SU-DHL-6 (cell line): ENCODE data around the gene DICER1.
A peak's percentile ranks its signal among the peaks of the same experiment; 100 is the strongest.

Experiments used
- H2AFZ ChIP-seq: fragments of 200-600 bp; sonication (generic); 2 replicates; pipeline ENCODE4 v1.6.1; 2014; ENCODE audit warnings: low read depth, mild to moderate bottlenecking, moderate library complexity, mixed read lengths, antibody characterized with exemption, low read length; ENCODE audit not compliant: severe bottlenecking
- H3F3A ChIP-seq: fragments of 200-600 bp; shearing (Covaris generic); 2 replicates; pipeline ENCODE4 v1.6.0; 2016; ENCODE audit warnings: antibody characterized with exemption, mild to moderate bottlenecking; ENCODE audit not compliant: insufficient read depth
- H3K27ac ChIP-seq: fragments of 200-600 bp; sonication (generic); 2 replicates; pipeline ENCODE4 v1.5.1; 2016; ENCODE audit warnings: low read depth, mild to moderate bottlenecking, low read length, moderate library complexity, mixed read lengths
- H3K27me3 ChIP-seq: fragments of 200-600 bp; sonication (generic), shearing (Covaris generic); 2 replicates; pipeline ENCODE4 v1.6.0; 2014; ENCODE audit warnings: mild to moderate bottlenecking, low read length
- H3K36me3 ChIP-seq: fragments of 200-600 bp; sonication (generic); 2 replicates; pipeline ENCODE4 v1.6.1; 2014; ENCODE audit warnings: mild to moderate bottlenecking, low read length, mixed read lengths
- H3K4me2 ChIP-seq: fragments of 300-600, 200-600 bp; shearing (Covaris generic), sonication (generic); 2 replicates; pipeline ENCODE4 v1.6.0; 2014; ENCODE audit warnings: low read length, low read depth, mild to moderate bottlenecking; ENCODE audit not compliant: poor library complexity, severe bottlenecking
- H3K4me3 ChIP-seq: fragments of 200-600 bp; sonication (generic); 2 replicates; pipeline ENCODE4 v1.5.1; 2014; ENCODE audit warnings: antibody characterized with exemption, low read length, mild to moderate bottlenecking, mixed read lengths; ENCODE audit not compliant: insufficient read depth, poor library complexity, severe bottlenecking
- H3K79me2 ChIP-seq: fragments of 200-600 bp; sonication (generic); 2 replicates; pipeline ENCODE4 v1.6.1; 2014; ENCODE audit warnings: mild to moderate bottlenecking, low read length, moderate library complexity; ENCODE audit not compliant: insufficient read depth
- H3K9ac ChIP-seq: fragments of 200-600 bp; sonication (generic); 2 replicates; pipeline ENCODE4 v1.7.0; 2014; ENCODE audit warnings: mild to moderate bottlenecking, low read length
- H3K9me2 ChIP-seq: fragments of 200-600 bp; sonication (generic); replicated peaks from 2 replicates; pipeline ENCODE4 v1.6.1; 2014; ENCODE audit warnings: low read length; ENCODE audit not compliant: insufficient read depth
- H3K9me3 ChIP-seq: fragments of 200-600 bp; sonication (generic); 2 replicates; pipeline ENCODE4 v1.6.1; 2014; ENCODE audit warnings: low read length, mixed read lengths; ENCODE audit not compliant: insufficient read depth
- H4K20me1 ChIP-seq: fragments of 200-600 bp; sonication (generic); 2 replicates; pipeline ENCODE4 v1.6.1; 2014; ENCODE audit warnings: low read depth, mild to moderate bottlenecking, antibody characterized with exemption, low read length, moderate library complexity, mixed read lengths
- CTCF ChIP-seq: fragments of 200-600 bp; sonication (generic); IDR thresholded peaks from one replicate; pipeline ENCODE4 v1.5.1; 2017; ENCODE audit warnings: antibody characterized with exemption, mild to moderate bottlenecking, low read length, moderate library complexity; ENCODE audit not compliant: insufficient read depth, poor library complexity, severe bottlenecking
- EZH2phosphoT487 ChIP-seq: fragments of 200-600 bp; sonication (generic), shearing (Covaris generic); conservative IDR thresholded peaks from 2 replicates; pipeline ENCODE4 v1.6.1; 2018; ENCODE audit warnings: mild to moderate bottlenecking, antibody characterized with exemption, low read length, moderate library complexity, mixed read lengths

Gene DICER1

GRCh38 chr14:95155045-95155444 lies 2.3 kb downstream of the DICER1 start:
- Histone ChIP-seq H3K9me2 (no peaks in the 10 kb centered on the region), H3K4me3 (no peak overlapping the region), H3K9ac (no peak overlapping the region), H3K36me3 (no peaks in the 10 kb centered on the region), H3K27me3 (no peaks in the 10 kb centered on the region), H3K79me2 (peaks cover 68% of the 10 kb centered on the region), H2AFZ (no peak overlapping the region), H3K27ac (no peak overlapping the region), H3K4me2 (peak overlapping the region; percentile 92), H3F3A (peaks cover 9% of the 10 kb centered on the region; the same call in 1 of the 2 replicates), H4K20me1 (peaks cover 23% of the 10 kb centered on the region), H3K9me3 (no peaks in the 10 kb centered on the region)
- no peak for TF ChIP-seq CTCF
- no peak for TF ChIP-seq EZH2phosphoT487

GRCh38 chr14:95153866-95154265 lies 3.5 kb downstream of the DICER1 start:
- Histone ChIP-seq H3F3A (peaks cover 9% of the 10 kb centered on the region; the same call in 1 of the 2 replicates), H3K79me2 (peaks cover 80% of the 10 kb centered on the region), H3K9me2 (no peaks in the 10 kb centered on the region), H3K4me2 (no peak overlapping the region), H3K27ac (no peak overlapping the region), H3K36me3 (no peaks in the 10 kb centered on the region), H3K4me3 (no peak overlapping the region), H3K27me3 (no peaks in the 10 kb centered on the region), H2AFZ (no peak overlapping the region), H3K9ac (no peak overlapping the region), H4K20me1 (peaks cover 28% of the 10 kb centered on the region), H3K9me3 (no peaks in the 10 kb centered on the region)
- TF ChIP-seq CTCF = no peak
- no peak for TF ChIP-seq EZH2phosphoT487

GRCh38 chr14:95151561-95151960 lies 5.8 kb downstream of the DICER1 start:
- H3K79me2 ChIP-seq = peaks cover 100% of the 10 kb centered on the region
- H3K9me3 ChIP-seq = no peaks in the 10 kb centered on the region
- no peaks in the 10 kb centered on the region for H3F3A ChIP-seq
- H2AFZ ChIP-seq = no peak overlapping the region
- no peak overlapping the region for H3K9ac ChIP-seq
- H4K20me1 ChIP-seq = peaks cover 31% of the 10 kb centered on the region
- no peak overlapping the region for H3K4me3 ChIP-seq
- TF ChIP-seq CTCF (no peak), EZH2phosphoT487 (no peak)
- no peaks in the 10 kb centered on the region; the same call in 1 of the 2 replicates for H3K36me3 ChIP-seq
- no peaks in the 10 kb centered on the region for H3K9me2 ChIP-seq
- H3K27ac ChIP-seq = no peak overlapping the region
- no peak overlapping the region for H3K4me2 ChIP-seq
- H3K27me3 ChIP-seq = no peaks in the 10 kb centered on the region
